Esophagus muscularis mucosa (tissue), 4 donors: Measurements from ENCODE around the gene SH3BP4. TPM values are rescaled to one million over a fixed set of nuclear protein-coding genes. Genes with fewer than 3 reads are reported as not detected.

Experiments
- DNase-seq: peaks from one replicate; pipeline ENCODE4 v3.0.0-alpha.2; 2017; ENCODE audit errors: extremely low spot score
- H3K27ac ChIP-seq, 4 donors: fragments of 200-600 bp; sonication (generic); replicated peaks in 1 of 4; 1 replicate in 3 of 4; 2 replicates in 1 of 4; pipeline ENCODE4 v1.5.1; 2016 to 2019; ENCODE audit warnings: mild to moderate bottlenecking in 1 of 4
- H3K27me3 ChIP-seq, 4 donors: fragments of 200-600 bp; sonication (generic); one replicate each; pipeline versions ENCODE4 v1.5.1 to v1.6.0; 2016 to 2019
- H3K36me3 ChIP-seq, 4 donors: fragments of 200-600 bp; sonication (generic); one replicate each; pipeline ENCODE4 v1.5.1; 2016 to 2019
- H3K4me1 ChIP-seq, 4 donors: fragments of 200-600 bp; sonication (generic); one replicate each; pipeline ENCODE4 v1.5.1; 2016 to 2019
- H3K4me3 ChIP-seq, 4 donors: fragments of 200-600 bp; sonication (generic); 1 replicate in 2 of 4; 2 replicates in 2 of 4; pipeline ENCODE4 v1.5.1; 2016 to 2019; ENCODE audit warnings: mild to moderate bottlenecking in 4 of 4, moderate library complexity in 1 of 4
- H3K9me3 ChIP-seq, 4 donors: fragments of 200-600 bp; sonication (generic); 1 replicate in 3 of 4; 2 replicates in 1 of 4; pipeline ENCODE4 v1.5.1; 2016 to 2019
- CTCF ChIP-seq, 3 experiments: fragments of 200-600 bp in 2 of 3; fragments of 450-650 bp in 1 of 3; sonication (generic) in 2 of 3; IDR thresholded peaks; one replicate each; pipeline ENCODE4 v1.5.1; 2017 to 2019; ENCODE audit warnings: antibody characterized with exemption in 3 of 3, mild to moderate bottlenecking in 2 of 3, moderate library complexity in 1 of 3
- EP300 ChIP-seq: sonication (generic); formaldehyde crosslinking; IDR thresholded peaks from one replicate; pipeline ENCODE4 v1.6.1; 2017; ENCODE audit warnings: antibody characterized with exemption
- POLR2A ChIP-seq: fragments of 450-650 bp; IDR thresholded peaks from one replicate; pipeline ENCODE4 v1.6.1; 2017; ENCODE audit warnings: antibody characterized with exemption, moderate library complexity, mild to moderate bottlenecking, low read depth
- POLR2AphosphoS5 ChIP-seq, 2 donors: sonication (generic); formaldehyde crosslinking; IDR thresholded peaks; one replicate each; pipeline ENCODE4 v1.6.1; 2017; ENCODE audit warnings: antibody characterized with exemption in 2 of 2
- WGBS: methylation state at CpG from one replicate; pipeline ENCODE4 v1.1.5; 2018; 5-methylcytosine and 5-hydroxymethylcytosine counted together
- intact Hi-C: fragments of 100-400 bp; cut with DNase I; formaldehyde crosslinking; loops from one replicate; pipeline ENCODE4 v1.15.1; 2023
- total RNA-seq, 4 donors: library from RNA; depleted of rRNA; stranded (reverse); fragments of >200 nt; gene quantifications; one replicate each; pipeline versions ENCODE4 v1.1.0 to v1.2.1, GENCODE V29; 2016

Gene SH3BP4
- total RNA-seq, 4 donors from 2014 or later, result 25.3 to 63.1 (median 48.4) TPM

- H3K9me3 ChIP-seq, result no peaks in the 10 kb centered on the region
- intact Hi-C loops, result no loop called here
- H3K4me1 ChIP-seq, result peaks cover 64 to 87% (median 69%) of the 10 kb centered on the region in 4 donors
- 90% methylated on average over 18 of the region's 18 CpGs for WGBS
- TF ChIP-seq POLR2A (no peak), CTCF (IDR thresholded peaks at IDR 0.05) (no peak), POLR2AphosphoS5 (IDR thresholded peaks at IDR 0.05) (no peak), EP300 (no peak)
- no peaks in the 10 kb centered on the region for H3K36me3 ChIP-seq
- no peak overlapping the region for H3K4me3 ChIP-seq
- H3K27me3 ChIP-seq, result no peaks in the 10 kb centered on the region
- H3K27ac ChIP-seq, result no peak overlapping the region
- no peak for DNase-seq
Measured at GRCh38 chr2:234976479-234977227, 24.8 kb downstream of the SH3BP4 start.

- DNase-seq, result no peak
- peaks cover 70 to 93% (median 75%) of the 10 kb centered on the region in 4 donors for H3K4me1 ChIP-seq
Measured at GRCh38 chr2:234977228-234977679, 25.4 kb downstream of the SH3BP4 start.

GRCh38 chr2:234978466-234979203 lies 26.8 kb downstream of the SH3BP4 start:
- no peak for DNase-seq
- peak overlapping the region in 1 of 4 donors; percentile 25 for H3K4me3 ChIP-seq
- peaks cover 80 to 96% (median 87%) of the 10 kb centered on the region in 4 donors for H3K4me1 ChIP-seq
- TF ChIP-seq EP300, result no peak
- TF ChIP-seq CTCF (IDR thresholded peaks at IDR 0.05), result no peak
- no peak for TF ChIP-seq POLR2AphosphoS5 (IDR thresholded peaks at IDR 0.05)
- H3K27me3 ChIP-seq, result no peaks in the 10 kb centered on the region
- H3K27ac ChIP-seq, result peak overlapping the region in 3 of 4 donors; percentile 69 to 81 (median 72)
- intact Hi-C loops, result no loop called here
- no peaks in the 10 kb centered on the region for H3K36me3 ChIP-seq
- 76% methylated on average over 23 of the region's 23 CpGs for whole genome bisulfite sequencing
- no peaks in the 10 kb centered on the region for H3K9me3 ChIP-seq

More at GRCh38 chr2:234977228-234977679, 25.4 kb downstream of the SH3BP4 start:
- Histone ChIP-seq H3K9me3 (no peaks in the 10 kb centered on the region), H3K27me3 (no peaks in the 10 kb centered on the region), H3K36me3 (no peaks in the 10 kb centered on the region), H3K4me3 (no peak overlapping the region), H3K27ac (no peak overlapping the region)
- WGBS, result 84% methylated on average over 11 of the region's 12 CpGs
- intact Hi-C loops, result no loop called here
- TF ChIP-seq POLR2A (no peak), CTCF (IDR thresholded peaks at IDR 0.05) (no peak)

GRCh38 chr2:234979204-234980167 lies 27.7 kb downstream of the SH3BP4 start:
- TF ChIP-seq POLR2A, result no peak
- TF ChIP-seq POLR2AphosphoS5 (IDR thresholded peaks at IDR 0.05), result no peak
- no peak for TF ChIP-seq CTCF (IDR thresholded peaks at IDR 0.05)
- TF ChIP-seq EP300, result no peak
- Histone ChIP-seq H3K27me3 (no peaks in the 10 kb centered on the region), H3K4me3 (peak overlapping the region in 1 of 4 donors; percentile 25), H3K4me1 (peaks cover 83 to 95% (median 87%) of the 10 kb centered on the region in 4 donors), H3K9me3 (no peaks in the 10 kb centered on the region), H3K36me3 (no peaks in the 10 kb centered on the region), H3K27ac (peak overlapping the region in 3 of 4 donors; percentile 69 to 81 (median 72))
- intact Hi-C loops, result no loop called here
- DNase-seq, result no peak
- whole genome bisulfite sequencing, result 73% methylated on average over 9 of the region's 9 CpGs
